MCF 10A (cell line): ENCODE measurements around the gene ECEL1. TPM values are rescaled to one million over a fixed set of nuclear protein-coding genes. Genes with fewer than 3 reads are reported as not detected.

Source experiments
- BruUV-seq: library from RNA; stranded (reverse); fragments of 400-500 nt; replicated peaks from 2 replicates; lab custom pipeline; 2021; lab: Mats Ljungman, UMichigan
- CTCF ChIA-PET: fragments of 300-600 bp; sonication (Branson Sonifier 250); formaldehyde crosslinking; extraction: SDS; loops from one replicate; lab custom pipeline; 2021; ENCODE audit warnings: antibody characterized with exemption, inconsistent platforms; lab: Yijun Ruan, JAX
- POLR2A ChIA-PET: fragments of 300-600, 350-650 bp; sonication (Branson Sonifier 250); formaldehyde crosslinking; extraction: SDS; loops from one replicate; lab custom pipeline; 2020; ENCODE audit warnings: antibody characterized with exemption, inconsistent platforms; lab: Yijun Ruan, JAX
- DNase-seq: peaks from one replicate; pipeline ENCODE4 v3.0.0-alpha.2; 2018; ENCODE audit not compliant: unreplicated experiment
- H3K27ac Mint-ChIP-seq: one replicate; pipeline ENCODE4 v1.8.0; 2022; ENCODE audit warnings: mild to moderate bottlenecking, low read depth, mixed read lengths; ENCODE audit not compliant: unreplicated experiment
- H3K27me3 Mint-ChIP-seq: one replicate; pipeline ENCODE4 v1.8.0; 2022; ENCODE audit warnings: mixed read lengths; ENCODE audit not compliant: insufficient read depth, unreplicated experiment
- H3K36me3 Mint-ChIP-seq: one replicate; pipeline ENCODE4 v1.8.0; 2022; ENCODE audit warnings: mild to moderate bottlenecking, moderate library complexity, mixed read lengths; ENCODE audit not compliant: insufficient read depth, unreplicated experiment
- H3K4me1 Mint-ChIP-seq: one replicate; pipeline ENCODE4 v1.8.0; 2022; ENCODE audit warnings: mixed read lengths; ENCODE audit not compliant: insufficient read depth, unreplicated experiment
- H3K4me3 Mint-ChIP-seq: one replicate; pipeline ENCODE4 v1.8.0; 2022; ENCODE audit warnings: mild to moderate bottlenecking, moderate library complexity, mixed read lengths; ENCODE audit not compliant: unreplicated experiment
- H3K9me3 Mint-ChIP-seq: one replicate; pipeline ENCODE4 v1.8.0; 2022; ENCODE audit warnings: mixed read lengths; ENCODE audit not compliant: unreplicated experiment
- CTCF ChIP-seq: fragments of 200-600 bp; IDR thresholded peaks from one replicate; pipeline ENCODE4 v1.8.0; 2022; ENCODE audit warnings: antibody characterized with exemption, mild to moderate bottlenecking; ENCODE audit not compliant: unreplicated experiment
- intact Hi-C: fragments of 100-400 bp; cut with micrococcal nuclease; formaldehyde crosslinking; loops from 2 replicates; pipeline ENCODE4 v1.14.1; 2022
- total RNA-seq: library from RNA; stranded (reverse); gene quantifications from 2 replicates; pipeline ENCODE4 v1.2.3, GENCODE V29; 2022

Gene ECEL1
- total RNA-seq, 1 experiment from 2014 or later = not detected

DNA sequence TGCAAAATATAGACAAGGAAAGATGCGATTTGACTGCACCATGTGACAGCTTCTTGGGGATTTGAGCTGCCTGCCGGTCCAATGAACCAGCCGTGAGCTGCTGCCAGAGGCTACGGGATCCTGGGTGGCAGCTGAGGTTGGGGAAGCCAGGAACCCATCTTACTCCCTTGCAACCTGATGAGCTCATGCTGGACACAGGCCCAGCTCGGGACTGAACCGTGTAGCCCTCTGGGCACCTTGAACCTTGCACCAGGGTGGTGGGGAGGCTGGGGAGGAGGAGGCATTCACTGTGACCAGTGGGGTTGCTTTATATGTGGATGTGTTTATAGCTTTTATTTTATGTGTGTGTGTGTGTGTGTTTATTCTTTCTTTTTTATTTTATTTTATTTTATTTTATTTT, 22.6 kb downstream of the ECEL1 start:
- no peak for TF ChIP-seq CTCF
- Mint-ChIP-seq H3K27me3 (peaks cover 5% of the 10 kb centered on the region), H3K4me1 (peaks cover 16% of the 10 kb centered on the region), H3K36me3 (no peaks in the 10 kb centered on the region), H3K27ac (no peak overlapping the region), H3K4me3 (no peak overlapping the region), H3K9me3 (no peaks in the 10 kb centered on the region)
- intact Hi-C loops = no loop called here
- BruUV-seq = no TSS peak
- POLR2A ChIA-PET = no interaction called here
- DNase-seq = no peak
- CTCF ChIA-PET = interaction anchor here (0.8 to 1.1 kb wide), 2 partner anchors 18 to 24 kb away, joined by 3 to 4 read pairs; no protein-coding TSS in a partner anchor

- H3K27ac Mint-ChIP-seq = no peak overlapping the region
- no TSS peak for BruUV-seq
- TF ChIP-seq CTCF = no peak
- no peaks in the 10 kb centered on the region for H3K27me3 Mint-ChIP-seq
- CTCF ChIA-PET = interaction anchor here (0.6 to 1.2 kb wide), 3 partner anchors 18 to 93 kb away, joined by 3 read pairs; no protein-coding TSS in a partner anchor
- no peak overlapping the region for H3K4me3 Mint-ChIP-seq
- no peaks in the 10 kb centered on the region for H3K9me3 Mint-ChIP-seq
- no peaks in the 10 kb centered on the region for H3K36me3 Mint-ChIP-seq
- intact Hi-C loops = no loop called here
- POLR2A ChIA-PET = no interaction called here
- peak; percentile 9 for DNase-seq
- H3K4me1 Mint-ChIP-seq = peaks cover 20% of the 10 kb centered on the region
Measured at GRCh38 chr2:232464544-232464885, 23.1 kb downstream of the ECEL1 start.

GRCh38 chr2:232463701-232464543, 23.7 kb downstream of the ECEL1 start:
- ChIA-PET CTCF (interaction anchor here (0.6 to 1.2 kb wide), 4 partner anchors 25 to 562 kb away, joined by 3 read pairs; no protein-coding TSS in a partner anchor), POLR2A (no interaction called here)
- BruUV-seq = no TSS peak
- DNase-seq = no peak
- Mint-ChIP-seq H3K4me3 (no peak overlapping the region), H3K4me1 (peaks cover 20% of the 10 kb centered on the region), H3K36me3 (no peaks in the 10 kb centered on the region), H3K9me3 (no peaks in the 10 kb centered on the region), H3K27ac (no peak overlapping the region), H3K27me3 (no peaks in the 10 kb centered on the region)
- TF ChIP-seq CTCF = no peak
- intact Hi-C loops = no loop called here

DNA sequence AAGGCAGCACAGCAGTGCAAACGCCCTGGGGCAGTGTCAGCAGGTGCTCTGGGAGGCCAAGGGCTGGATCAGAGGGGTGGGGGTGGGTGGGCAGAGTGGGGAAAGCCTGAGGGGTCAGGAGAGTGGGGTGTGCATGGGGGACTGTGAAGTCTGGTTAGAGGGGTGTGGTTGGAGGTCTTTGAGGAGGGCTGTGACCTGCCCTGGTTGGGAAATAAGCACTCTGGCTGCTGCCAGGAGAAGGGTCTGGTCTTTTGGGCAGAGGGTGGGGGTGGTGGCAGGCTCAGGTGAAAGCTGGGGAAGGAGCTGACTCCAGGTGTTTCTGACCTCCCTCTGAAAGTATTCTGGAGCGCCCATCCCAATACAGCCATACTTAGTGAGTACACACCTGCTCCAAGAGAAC, 27.5 kb downstream of the ECEL1 start:
- Mint-ChIP-seq H3K4me1 (peaks cover 29% of the 10 kb centered on the region), H3K36me3 (no peaks in the 10 kb centered on the region), H3K27me3 (no peaks in the 10 kb centered on the region), H3K9me3 (no peaks in the 10 kb centered on the region), H3K4me3 (no peak overlapping the region), H3K27ac (no peak overlapping the region)
- DNase-seq = no peak
- intact Hi-C loops = no loop called here
- no peak for TF ChIP-seq CTCF
- ChIA-PET CTCF (no interaction called here), POLR2A (no interaction called here)
- BruUV-seq = no TSS peak
